HG03520 (cell line): ENCODE data around the gene VSTM2L.
A peak's percentile ranks its signal among the peaks of the same experiment; 100 is the strongest.

Experiments
- ATAC-seq: cut with Tn5 transposase; IDR thresholded peaks from one replicate; pipeline ENCODE4 v1.9.1; 2021; ENCODE audit warnings: mild to moderate bottlenecking, moderate library complexity; ENCODE audit not compliant: unreplicated experiment

The VSTM2L gene

DNA sequence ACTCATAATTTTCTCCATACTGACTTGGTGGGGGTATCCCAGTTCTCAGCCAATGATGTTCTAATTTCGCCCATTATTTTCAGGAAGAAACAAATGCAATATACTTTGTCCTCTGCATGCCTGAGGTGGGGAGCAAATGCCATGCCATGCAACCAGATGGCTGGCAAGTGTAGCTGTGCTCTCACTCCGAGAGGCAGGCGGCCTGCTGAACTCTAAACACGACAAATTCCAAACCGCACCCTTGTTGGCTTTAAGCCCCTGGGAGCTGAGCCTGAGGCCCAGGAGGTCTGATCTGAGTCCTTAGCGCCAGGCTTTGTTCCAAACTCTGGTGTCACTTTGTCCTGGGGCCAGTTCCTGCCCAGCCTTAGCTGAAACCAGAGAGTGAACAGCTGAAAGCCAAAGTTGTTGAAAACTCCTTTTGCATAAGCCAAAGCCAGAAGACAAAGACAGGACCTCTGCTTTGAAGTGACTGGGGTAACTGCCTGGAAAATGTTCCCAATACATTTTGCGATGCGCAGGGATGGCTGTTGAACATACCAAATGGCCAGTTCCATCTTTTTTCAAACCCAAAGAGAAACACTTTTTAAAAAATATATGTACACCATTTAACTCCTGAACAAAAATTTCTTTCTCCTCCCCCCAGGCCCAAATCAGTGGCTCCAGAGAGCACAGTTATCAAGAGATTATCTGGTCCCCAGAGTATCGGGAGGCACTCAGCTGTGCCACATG, 84.1 kb downstream of the VSTM2L start:
- ATAC-seq, result no peak

DNA sequence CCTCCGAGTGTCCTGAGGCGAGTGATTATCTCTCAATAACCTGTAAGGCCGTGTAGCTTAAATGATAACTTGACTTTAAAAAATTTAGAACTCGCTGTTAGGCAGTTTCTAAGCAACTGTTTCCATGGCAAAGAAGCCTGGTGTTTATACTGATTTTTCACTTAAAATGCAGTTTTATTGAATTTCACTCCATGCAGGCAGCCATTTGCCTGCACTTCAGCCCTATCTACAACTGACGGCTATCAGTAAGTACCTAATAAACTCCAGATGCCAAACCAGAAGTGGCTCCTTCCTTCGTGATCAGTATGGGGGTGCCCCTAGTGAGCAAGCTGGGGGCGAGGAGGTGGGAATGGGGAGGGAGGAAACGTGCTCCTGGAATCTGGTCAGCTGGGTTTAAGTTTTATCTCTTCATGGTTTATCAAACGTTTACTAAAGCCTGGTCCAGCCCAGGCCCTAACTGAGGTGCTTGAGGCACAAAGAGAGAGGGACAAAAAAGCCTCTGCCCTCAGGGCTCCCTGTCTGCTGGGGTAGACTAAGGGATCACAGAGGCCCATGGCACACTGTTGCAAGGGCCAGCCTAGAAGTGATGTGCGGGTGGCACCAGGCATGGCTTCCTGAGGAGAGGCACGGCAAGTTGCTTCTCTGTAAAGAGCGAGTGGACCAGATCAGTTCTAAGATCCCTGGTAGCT, 84.8 kb downstream of the VSTM2L start:
- no peak for ATAC-seq

DNA sequence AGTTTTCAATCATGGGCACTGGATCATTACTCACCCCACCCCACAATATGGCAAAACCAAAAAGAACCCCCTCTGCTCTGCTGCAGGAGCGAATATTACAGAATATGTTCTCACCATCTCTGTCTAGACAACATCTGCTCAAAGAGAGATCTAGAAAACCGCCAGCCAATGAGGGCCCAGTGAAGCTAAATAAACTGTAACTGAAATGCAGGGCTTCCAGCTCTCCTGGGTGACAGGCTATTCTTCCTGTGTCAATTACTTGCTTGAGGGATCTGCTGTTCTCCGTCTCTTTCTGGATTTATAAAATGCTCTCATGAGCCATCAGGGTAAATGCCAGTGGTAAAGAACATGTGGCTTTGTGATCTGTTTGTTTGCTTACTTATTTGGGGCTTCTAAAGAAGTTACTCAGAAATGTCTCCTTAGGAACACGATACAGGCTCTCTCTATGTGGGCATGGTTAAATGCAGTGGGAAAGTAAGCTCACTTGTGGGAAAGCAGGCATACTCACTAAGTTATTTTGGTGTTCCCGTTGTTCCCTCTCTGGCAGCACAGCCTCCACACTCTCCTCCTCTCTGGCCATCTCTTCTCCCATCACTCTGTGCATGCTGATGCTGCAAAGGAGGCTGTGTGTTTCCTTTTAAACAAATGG, 85.5 kb downstream of the VSTM2L start:
- no peak for ATAC-seq

DNA sequence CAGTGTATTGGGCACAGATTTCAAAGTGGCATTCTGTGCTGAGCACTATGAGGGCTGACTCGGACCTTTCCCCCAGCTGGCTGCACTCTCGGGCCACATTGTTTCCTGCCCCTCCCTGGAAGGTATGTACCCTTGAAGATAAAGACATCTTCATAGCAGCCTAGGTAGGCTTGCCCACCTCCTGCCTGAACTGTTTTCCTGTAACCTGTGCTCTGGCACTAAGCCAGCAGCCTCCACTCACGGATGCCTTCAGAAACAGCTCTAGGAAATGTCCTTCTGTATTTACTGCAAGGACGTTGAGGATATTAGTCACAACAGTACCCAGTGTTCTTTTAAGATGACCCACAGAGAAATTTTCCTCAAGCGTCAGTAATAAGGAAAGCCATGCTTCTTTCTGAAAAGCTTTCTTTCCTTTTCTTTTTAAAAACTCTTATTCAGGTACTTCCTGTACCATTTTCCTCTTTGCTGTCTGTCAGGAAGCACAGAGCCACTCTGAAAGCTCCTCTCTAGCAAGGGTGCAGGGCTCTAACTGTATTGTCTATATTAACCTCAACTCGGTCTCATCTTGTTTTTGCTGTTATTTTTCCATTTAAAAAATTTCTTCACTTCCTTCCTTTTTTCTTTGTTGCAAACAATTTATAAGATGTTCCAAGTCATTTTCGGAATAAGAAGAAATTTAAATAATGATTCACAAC, 86.8 kb downstream of the VSTM2L start:
- no peak for ATAC-seq

DNA sequence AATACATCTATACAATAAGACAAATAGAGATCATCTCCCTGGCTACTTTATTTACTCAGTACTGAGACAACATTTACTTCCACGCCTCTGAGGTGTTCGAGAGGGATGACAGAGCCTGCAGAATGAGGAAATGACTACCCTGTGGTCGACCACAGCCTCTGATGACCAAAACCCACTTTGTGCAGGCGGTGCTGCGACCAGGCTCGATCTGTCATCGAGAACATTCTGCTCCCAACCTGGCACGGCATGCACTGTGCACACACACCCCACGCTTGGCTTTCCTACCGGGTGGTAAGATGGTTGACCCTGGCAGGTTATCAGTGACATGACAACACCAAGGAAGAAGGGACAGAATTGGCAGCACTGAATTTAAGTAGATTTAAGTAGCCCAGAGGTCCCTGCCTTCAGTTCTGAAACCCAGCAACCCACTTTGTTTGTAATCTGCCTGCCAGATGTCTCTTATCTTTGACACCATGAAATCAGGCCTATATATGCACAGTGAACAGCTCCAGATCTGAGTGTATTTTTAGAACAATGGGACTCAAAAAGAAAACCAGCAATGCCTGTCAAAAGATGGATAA, 87.7 kb downstream of the VSTM2L start:
- ATAC-seq, result peak; percentile 86

DNA sequence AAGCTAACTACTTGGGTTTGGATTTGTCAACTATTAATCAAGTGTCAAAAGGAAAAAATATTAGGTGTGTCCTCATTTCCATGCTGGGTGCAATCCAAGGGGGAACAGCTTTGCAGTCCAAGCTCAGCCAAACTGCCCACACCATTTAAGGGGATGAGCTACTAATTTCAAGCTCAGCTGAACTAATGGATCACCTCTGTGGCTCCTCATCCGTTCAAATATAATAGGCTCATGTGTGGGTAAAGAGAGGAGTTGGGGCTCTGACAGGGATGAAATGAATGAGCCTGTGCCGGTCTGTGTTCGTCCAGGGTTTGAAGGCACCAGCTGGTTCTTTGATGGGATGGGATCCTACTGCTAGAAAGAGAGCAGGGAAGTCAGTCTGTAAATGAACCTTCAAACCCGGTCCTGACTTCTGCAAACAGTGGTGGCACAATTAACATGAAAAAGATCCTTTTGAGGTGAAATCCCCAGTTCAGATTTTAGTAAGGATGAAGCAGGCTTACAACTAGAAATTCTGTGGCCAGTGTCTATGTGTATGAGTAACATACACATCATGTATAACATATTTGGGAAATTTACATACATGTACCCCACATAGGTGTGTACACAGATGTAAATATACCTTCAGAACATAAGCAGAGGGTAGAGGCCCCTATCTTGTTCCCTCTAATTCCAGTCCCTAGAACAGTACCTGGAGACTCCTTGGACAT, 88.4 kb downstream of the VSTM2L start:
- ATAC-seq, result no peak

DNA sequence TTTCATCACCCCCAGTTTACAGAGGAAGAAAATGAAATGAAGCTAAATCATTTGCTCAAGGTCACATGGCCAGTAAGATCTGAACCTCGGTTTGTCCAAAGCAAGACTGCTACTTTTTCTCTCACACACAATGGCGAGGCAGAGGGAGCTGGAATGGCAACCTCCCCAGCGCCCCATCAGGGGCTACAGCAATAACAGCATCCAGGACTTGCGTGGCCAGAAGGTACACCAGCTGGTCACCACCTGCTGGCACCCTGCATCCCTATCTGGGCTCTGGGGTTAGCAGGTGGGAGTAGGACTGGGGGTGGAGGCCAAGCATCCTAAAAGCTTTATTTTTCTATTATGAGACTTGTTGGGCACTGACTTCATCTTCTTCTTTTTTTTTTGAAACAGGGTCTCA, 89.0 kb downstream of the VSTM2L start:
- no peak for ATAC-seq

DNA sequence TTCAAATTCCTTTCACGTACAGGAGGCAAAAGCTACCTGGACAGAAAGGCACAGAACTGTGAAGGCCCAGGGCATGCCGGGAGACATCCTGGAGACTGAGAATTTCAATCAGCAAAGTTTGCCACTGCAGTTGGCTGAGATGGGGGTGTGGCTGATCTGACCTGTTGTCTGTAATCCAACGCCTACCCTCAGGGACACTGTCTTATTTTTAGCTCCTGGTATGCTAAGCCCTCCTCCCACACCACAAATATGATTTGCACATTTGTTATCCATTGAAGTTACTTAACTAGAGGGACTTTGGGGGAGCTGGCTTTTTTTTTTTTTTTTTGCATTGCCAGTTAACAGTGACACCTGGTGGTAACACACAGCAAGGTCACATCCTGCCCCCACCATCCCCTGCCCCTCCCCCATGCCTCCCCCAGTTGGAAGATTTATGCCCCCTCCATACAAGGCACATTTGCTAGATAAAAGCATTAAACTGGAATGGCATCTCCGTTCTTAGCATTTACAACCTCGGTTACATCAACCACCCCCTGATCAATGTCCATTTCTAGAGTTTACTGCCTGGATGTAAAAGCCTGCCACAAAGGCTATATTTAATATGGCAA, 90.0 kb downstream of the VSTM2L start:
- ATAC-seq, result no peak

DNA sequence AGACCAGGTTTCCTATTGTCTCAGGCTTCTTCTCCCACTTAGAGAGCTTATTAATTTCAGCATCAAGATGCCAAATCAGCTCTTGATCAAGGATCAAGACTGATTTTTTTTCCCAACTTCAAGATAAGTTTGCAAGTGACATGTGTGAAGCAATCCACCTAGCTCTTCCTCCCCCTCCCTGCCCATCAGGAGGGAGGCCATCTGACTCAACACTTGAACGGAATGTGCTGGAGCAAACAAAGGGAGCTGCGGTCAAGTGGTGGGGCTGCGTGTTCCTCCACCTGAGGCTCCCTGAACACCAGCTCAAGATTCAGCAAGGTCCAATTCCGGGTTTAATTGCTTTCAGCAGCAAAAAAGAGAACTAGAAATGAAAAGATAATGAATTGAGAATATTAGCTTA, 91.6 kb downstream of the VSTM2L start:
- no peak for ATAC-seq
